Erythroblast (primary cell): ENCODE results near the gene FNIP1.

ENCODE experiments used
- GATA1 ChIP-seq: IDR thresholded peaks from 2 replicates; pipeline ENCODE4 v1.6.1; 2011; ENCODE audit warnings: low read depth, mild to moderate bottlenecking, control low read depth, low read length, moderate library complexity
- POLR2A ChIP-seq: IDR thresholded peaks from 2 replicates; pipeline ENCODE4 v1.6.1; 2011; ENCODE audit warnings: mild to moderate bottlenecking, low read length

DNA sequence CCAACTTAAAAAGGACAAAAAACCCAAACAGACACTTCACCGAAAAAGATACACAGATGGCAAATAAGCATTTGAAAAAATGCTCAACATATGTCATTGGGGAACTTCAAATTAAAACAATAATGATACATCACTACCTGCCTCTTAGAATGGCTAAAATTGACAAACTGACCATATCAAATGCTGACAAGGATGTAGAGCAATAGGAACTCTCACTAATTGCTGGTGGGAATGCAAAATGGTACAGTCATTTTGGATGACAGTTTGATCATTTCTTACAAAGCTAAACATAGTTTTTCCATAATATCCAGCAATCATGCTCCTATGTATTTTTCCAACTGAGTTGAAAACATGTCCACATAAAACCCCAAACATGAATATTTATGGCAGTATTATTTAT, 102.9 kb downstream of the FNIP1 start:
- TF ChIP-seq POLR2A = no peak
- TF ChIP-seq GATA1 = no peak
